Measurements from ENCODE around the gene XRCC2. TPM values are rescaled to one million over a fixed set of nuclear protein-coding genes. Genes with fewer than 3 reads are reported as not detected.

XRCC2 gene
- total RNA-seq, 4 donors from 2014 or later, result 0.44 to 2.0 (median 0.61) TPM

- Histone ChIP-seq H3K4me1 (no peaks in the 10 kb centered on the region), H3K27me3 (no peaks in the 10 kb centered on the region), H3K9me3 (no peaks in the 10 kb centered on the region), H3K27ac (no peak overlapping the region), H3K36me3 (no peaks in the 10 kb centered on the region), H3K4me3 (no peak overlapping the region)
- WGBS, 2 donors, result 95% methylated on average over 4 of the region's 4 CpGs
- DNase-seq (ENCODE audit: low spot score in 2 of 2), result no peak
- TF ChIP-seq, protein P1, sequence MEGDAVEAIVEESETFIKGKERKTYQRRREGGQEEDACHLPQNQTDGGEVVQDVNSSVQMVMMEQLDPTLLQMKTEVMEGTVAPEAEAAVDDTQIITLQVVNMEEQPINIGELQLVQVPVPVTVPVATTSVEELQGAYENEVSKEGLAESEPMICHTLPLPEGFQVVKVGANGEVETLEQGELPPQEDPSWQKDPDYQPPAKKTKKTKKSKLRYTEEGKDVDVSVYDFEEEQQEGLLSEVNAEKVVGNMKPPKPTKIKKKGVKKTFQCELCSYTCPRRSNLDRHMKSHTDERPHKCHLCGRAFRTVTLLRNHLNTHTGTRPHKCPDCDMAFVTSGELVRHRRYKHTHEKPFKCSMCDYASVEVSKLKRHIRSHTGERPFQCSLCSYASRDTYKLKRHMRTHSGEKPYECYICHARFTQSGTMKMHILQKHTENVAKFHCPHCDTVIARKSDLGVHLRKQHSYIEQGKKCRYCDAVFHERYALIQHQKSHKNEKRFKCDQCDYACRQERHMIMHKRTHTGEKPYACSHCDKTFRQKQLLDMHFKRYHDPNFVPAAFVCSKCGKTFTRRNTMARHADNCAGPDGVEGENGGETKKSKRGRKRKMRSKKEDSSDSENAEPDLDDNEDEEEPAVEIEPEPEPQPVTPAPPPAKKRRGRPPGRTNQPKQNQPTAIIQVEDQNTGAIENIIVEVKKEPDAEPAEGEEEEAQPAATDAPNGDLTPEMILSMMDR (IDR thresholded peaks at IDR 0.05), result no peak
- TF ChIP-seq EP300 (IDR thresholded peaks at IDR 0.05) (no peak), POLR2A (IDR thresholded peaks at IDR 0.05) (no peak)
Measured at GRCh38 chr7:152669758-152670157, 6.2 kb downstream of the XRCC2 start.

- Histone ChIP-seq H3K9me3 (no peaks in the 10 kb centered on the region), H3K27me3 (no peaks in the 10 kb centered on the region), H3K4me1 (no peaks in the 10 kb centered on the region), H3K36me3 (no peaks in the 10 kb centered on the region), H3K27ac (no peak overlapping the region), H3K4me3 (no peak overlapping the region)
- no peak for DNase-seq (ENCODE audit: low spot score in 2 of 2)
- WGBS, 2 donors, result 89 to 97% methylated on average over 1 of the region's 1 CpG
- TF ChIP-seq, protein P1 (IDR thresholded peaks at IDR 0.05), result no peak
- TF ChIP-seq POLR2A (IDR thresholded peaks at IDR 0.05) (no peak), EP300 (IDR thresholded peaks at IDR 0.05) (no peak)
Measured at GRCh38 chr7:152668975-152669374, 7.0 kb downstream of the XRCC2 start.

GRCh38 chr7:152667958-152668357 is 8.0 kb downstream of the XRCC2 start:
- Histone ChIP-seq H3K4me1 (no peaks in the 10 kb centered on the region), H3K4me3 (no peak overlapping the region), H3K36me3 (no peaks in the 10 kb centered on the region), H3K27ac (no peak overlapping the region), H3K27me3 (no peaks in the 10 kb centered on the region), H3K9me3 (no peaks in the 10 kb centered on the region)
- DNase-seq (ENCODE audit: low spot score in 2 of 2), result no peak
- 82% methylated on average over 5 of the region's 5 CpGs for WGBS, 2 donors
- TF ChIP-seq EP300 (IDR thresholded peaks at IDR 0.05) (no peak), POLR2A (IDR thresholded peaks at IDR 0.05) (no peak)
- TF ChIP-seq, protein P1 (IDR thresholded peaks at IDR 0.05), result no peak

GRCh38 chr7:152666078-152666477 is 9.9 kb downstream of the XRCC2 start:
- Histone ChIP-seq H3K27ac (no peak overlapping the region), H3K36me3 (no peaks in the 10 kb centered on the region), H3K4me3 (no peak overlapping the region), H3K27me3 (no peaks in the 10 kb centered on the region), H3K9me3 (no peaks in the 10 kb centered on the region), H3K4me1 (no peaks in the 10 kb centered on the region)
- 90 to 95% methylated on average over 1 of the region's 1 CpG for WGBS, 2 donors
- DNase-seq (ENCODE audit: low spot score in 2 of 2), result no peak
- no peak for TF ChIP-seq EP300 (IDR thresholded peaks at IDR 0.05)
- no peak for TF ChIP-seq POLR2A (IDR thresholded peaks at IDR 0.05)
- TF ChIP-seq, protein P1 (IDR thresholded peaks at IDR 0.05), result no peak

GRCh38 chr7:152664636-152665035 is 11.3 kb downstream of the XRCC2 start:
- Histone ChIP-seq H3K36me3 (no peaks in the 10 kb centered on the region), H3K4me3 (no peak overlapping the region), H3K27ac (no peak overlapping the region), H3K27me3 (no peaks in the 10 kb centered on the region), H3K4me1 (no peaks in the 10 kb centered on the region), H3K9me3 (no peaks in the 10 kb centered on the region)
- 64 to 86% methylated on average over 4 of the region's 4 CpGs for WGBS, 2 donors
- DNase-seq (ENCODE audit: low spot score in 2 of 2), result no peak
- TF ChIP-seq EP300 (IDR thresholded peaks at IDR 0.05), result no peak
- no peak for TF ChIP-seq POLR2A (IDR thresholded peaks at IDR 0.05)
- TF ChIP-seq, protein P1 (IDR thresholded peaks at IDR 0.05), result no peak
